ENCODE measurements around the gene MRPL32. TPM values are rescaled to one million over a fixed set of nuclear protein-coding genes. Genes with fewer than 3 reads are reported as not detected.
A peak's percentile ranks its signal among the peaks of the same experiment; 100 is the strongest.

The MRPL32 gene
- total RNA-seq, 2 experiments from 2014 or later: 67.4 to 71.8 TPM

- Mint-ChIP-seq H3K27ac (peak within 1 kb of the TSS; percentile 90), H3K9me3 (no peaks in the 10 kb centered on the region), H3K27me3 (ENCODE audit: low read depth) (no peaks in the 10 kb centered on the region), H3K4me3 (peak within 1 kb of the TSS; percentile 88), H3K36me3 (ENCODE audit: low read depth) (peaks cover 35% of the 10 kb centered on the region), H3K4me1 (ENCODE audit: low read depth) (peaks cover 60% of the 10 kb centered on the region)
- intact Hi-C loops (cut with micrococcal nuclease): loop anchor here (1.0 to 10.0 kb wide), 7 partner anchors 21 to 1973 kb away; partner anchors contain the start of genes MRPL32, PSMA2 and PURB
- CTCF ChIA-PET: interaction anchor here (0.9 to 1.6 kb wide), 5 partner anchors 10 to 35 kb away, joined by 3 to 8 read pairs (median 4); partner anchors contain the start of genes MRPL32 and PSMA2
- peak; percentile 97 for DNase-seq
Measured at GRCh38 chr7:42911454-42912447, 20.4 kb upstream of the MRPL32 start, which contains the start of gene C7orf25. C7orf25 (minus strand) TSS chr7:42912070; CDS start chr7:42910900, 1,170 bp downstream.

- Mint-ChIP-seq H3K4me3 (no peak overlapping the region), H3K27ac (peak overlapping the region; percentile 90), H3K27me3 (ENCODE audit: low read depth) (no peaks in the 10 kb centered on the region), H3K36me3 (ENCODE audit: low read depth) (peaks cover 41% of the 10 kb centered on the region), H3K9me3 (no peaks in the 10 kb centered on the region), H3K4me1 (ENCODE audit: low read depth) (peaks cover 54% of the 10 kb centered on the region)
- CTCF ChIA-PET: interaction anchor here (1.4 kb wide), 1 partner anchor 14 kb away, joined by 6 read pairs; no protein-coding TSS in a partner anchor
- intact Hi-C loops (cut with micrococcal nuclease): loop anchor here (5.0 to 10.0 kb wide), 4 partner anchors 389 to 1971 kb away; partner anchors contain the start of gene PURB
- DNase-seq: no peak
Measured at GRCh38 chr7:42913591-42913990, 18.6 kb upstream of the MRPL32 start.

GRCh38 chr7:42914009-42914408, 18.2 kb upstream of the MRPL32 start:
- CTCF ChIA-PET: interaction anchor here (1.4 kb wide), 1 partner anchor 14 kb away, joined by 6 read pairs; no protein-coding TSS in a partner anchor
- Mint-ChIP-seq H3K27me3 (ENCODE audit: low read depth) (no peaks in the 10 kb centered on the region), H3K9me3 (no peaks in the 10 kb centered on the region), H3K4me3 (no peak overlapping the region), H3K27ac (peak overlapping the region; percentile 90), H3K4me1 (ENCODE audit: low read depth) (peaks cover 54% of the 10 kb centered on the region), H3K36me3 (ENCODE audit: low read depth) (peaks cover 43% of the 10 kb centered on the region)
- DNase-seq: peak; percentile 32
- intact Hi-C loops (cut with micrococcal nuclease): loop anchor here (1.0 to 10.0 kb wide), 6 partner anchors 12 to 1971 kb away; partner anchors contain the start of gene PURB

DNA sequence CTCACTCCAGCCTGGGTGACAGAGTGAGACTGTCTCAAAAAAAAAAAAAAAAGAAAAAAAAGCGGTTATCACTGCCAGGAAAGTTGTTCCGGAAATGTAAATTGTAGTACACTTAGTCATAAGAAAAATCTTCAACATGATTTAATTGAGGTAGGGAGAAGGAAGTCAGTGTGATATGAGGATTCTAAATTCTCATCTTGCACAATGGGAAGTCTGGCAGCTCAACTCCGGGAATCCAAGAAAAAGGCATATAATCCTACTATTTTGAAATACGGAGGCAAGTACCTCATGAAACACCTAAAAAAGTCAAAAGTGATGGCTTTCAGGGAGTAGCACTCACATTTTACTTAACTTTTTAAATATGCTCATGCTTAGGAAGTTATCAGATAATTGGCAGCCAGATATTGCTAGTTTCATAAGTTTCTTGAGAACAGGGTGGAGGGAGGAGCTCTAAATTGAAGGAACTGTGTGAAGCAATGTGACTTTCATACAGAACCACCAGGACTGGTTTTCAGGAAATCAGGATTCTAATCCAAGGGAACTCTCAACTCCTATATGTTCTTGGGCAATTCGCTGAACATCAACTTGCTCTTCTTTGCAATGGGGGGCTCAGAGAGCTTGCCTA, 17.6 kb upstream of the MRPL32 start:
- Mint-ChIP-seq H3K4me1 (ENCODE audit: low read depth) (peaks cover 54% of the 10 kb centered on the region), H3K4me3 (no peak overlapping the region), H3K36me3 (ENCODE audit: low read depth) (peaks cover 48% of the 10 kb centered on the region), H3K27ac (peak overlapping the region; percentile 90), H3K27me3 (ENCODE audit: low read depth) (no peaks in the 10 kb centered on the region), H3K9me3 (no peaks in the 10 kb centered on the region)
- CTCF ChIA-PET: interaction anchor here (1.4 kb wide), 1 partner anchor 13 kb away, joined by 6 read pairs; no protein-coding TSS in a partner anchor
- intact Hi-C loops (cut with micrococcal nuclease): loop anchor here (1.0 to 10.0 kb wide), 6 partner anchors 12 to 1970 kb away; partner anchors contain the start of gene PURB
- no peak for DNase-seq

DNA sequence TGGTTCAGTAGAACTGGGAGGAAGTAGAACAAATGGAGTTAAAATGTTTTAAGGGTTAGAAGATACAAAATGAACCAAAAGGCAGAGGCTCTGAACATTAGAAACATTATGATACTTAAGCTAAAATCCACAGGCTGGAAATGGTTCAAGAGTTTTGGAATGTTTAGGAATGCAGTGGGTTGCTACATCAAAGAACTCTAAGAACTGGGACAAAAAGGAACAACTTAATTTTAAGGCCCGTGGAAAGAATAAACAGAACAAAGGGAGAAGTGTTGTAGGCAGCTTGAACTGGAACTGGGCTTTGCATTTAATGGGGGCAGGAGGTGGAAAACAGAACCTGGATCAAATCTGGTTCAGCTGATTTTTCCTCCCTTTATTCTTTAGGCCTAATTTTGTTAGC, 16.8 kb upstream of the MRPL32 start:
- CTCF ChIA-PET: no interaction called here
- no peaks in the 10 kb centered on the region for H3K27me3 Mint-ChIP-seq (ENCODE audit: low read depth)
- DNase-seq: no peak
- H3K27ac Mint-ChIP-seq: peak overlapping the region; percentile 90
- H3K4me1 Mint-ChIP-seq (ENCODE audit: low read depth): peaks cover 48% of the 10 kb centered on the region
- H3K36me3 Mint-ChIP-seq (ENCODE audit: low read depth): peaks cover 48% of the 10 kb centered on the region
- intact Hi-C loops (cut with micrococcal nuclease): loop anchor here (10.0 kb wide), 1 partner anchor 1969 kb away; the partner anchor contains the start of gene PURB
- H3K9me3 Mint-ChIP-seq: no peaks in the 10 kb centered on the region
- no peak overlapping the region for H3K4me3 Mint-ChIP-seq

DNA sequence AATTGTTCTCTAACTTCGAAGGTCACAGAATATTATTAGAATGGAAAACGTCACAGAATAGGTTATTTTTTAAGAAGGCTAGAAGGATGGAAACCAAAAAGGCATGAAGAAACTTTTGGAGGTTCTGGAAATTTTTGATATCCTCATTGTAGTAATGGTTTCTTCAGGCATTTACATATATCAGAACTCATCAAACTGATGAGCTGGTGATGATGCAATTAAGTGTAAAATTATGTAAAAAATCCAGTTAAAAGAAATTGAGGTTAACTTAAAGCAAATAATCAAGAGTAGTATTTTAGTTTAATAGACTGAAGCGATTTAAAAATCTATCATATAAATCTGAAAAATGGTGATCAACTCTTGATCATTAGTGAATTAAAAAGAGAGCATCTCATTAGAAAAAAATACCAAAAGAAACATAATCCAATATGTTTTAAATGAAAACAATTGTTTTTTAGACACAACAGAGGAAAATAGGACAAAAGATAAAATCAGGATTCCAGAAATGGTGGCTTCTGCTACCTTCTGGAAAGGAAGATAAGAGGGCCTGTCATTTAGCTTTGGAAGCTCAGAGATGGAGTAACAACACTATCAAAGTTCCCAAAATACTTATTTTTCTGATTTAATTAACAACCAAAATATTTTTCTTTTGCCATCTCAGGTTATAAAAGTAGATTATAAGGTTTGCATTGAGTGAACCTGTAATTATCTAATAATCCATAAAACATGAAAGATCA, 10.0 kb upstream of the MRPL32 start:
- Mint-ChIP-seq H3K4me3 (no peak overlapping the region), H3K27me3 (ENCODE audit: low read depth) (no peaks in the 10 kb centered on the region), H3K9me3 (no peaks in the 10 kb centered on the region), H3K4me1 (ENCODE audit: low read depth) (peaks cover 40% of the 10 kb centered on the region), H3K36me3 (ENCODE audit: low read depth) (peaks cover 58% of the 10 kb centered on the region), H3K27ac (no peak overlapping the region)
- CTCF ChIA-PET: interaction anchor here (1.3 to 1.6 kb wide), 2 partner anchors 10 to 19 kb away, joined by 3 read pairs; partner anchors contain the start of gene C7orf25
- intact Hi-C loops (cut with micrococcal nuclease): no loop called here
- DNase-seq: no peak

DNA sequence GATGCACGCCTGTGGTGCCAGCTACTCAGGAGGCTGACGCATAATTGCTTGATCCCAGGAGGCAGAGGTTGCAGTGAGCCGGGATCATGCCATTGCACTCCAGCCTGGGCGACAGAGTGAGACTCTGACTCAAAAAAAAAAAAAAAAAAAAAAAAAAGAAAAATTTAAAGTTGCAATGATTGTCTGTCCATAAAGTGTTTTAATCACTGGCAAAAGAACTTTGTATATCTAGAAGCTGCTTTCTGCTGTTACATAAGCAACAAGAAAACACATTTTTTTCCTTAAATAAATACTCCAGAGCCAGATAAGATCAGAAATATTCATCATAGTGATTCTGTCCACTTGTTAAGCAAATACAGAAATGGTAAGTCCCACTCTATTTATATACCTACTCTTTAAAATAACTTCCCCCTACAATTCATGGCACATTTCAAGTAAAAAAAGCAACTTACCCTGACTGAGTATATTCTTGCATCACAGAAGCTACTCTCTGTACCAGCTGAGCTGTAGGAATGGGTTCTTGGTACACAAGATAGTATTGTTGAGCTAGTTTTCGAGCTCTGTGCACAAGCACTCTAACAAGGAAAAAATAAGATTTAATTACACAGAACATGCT, 7.8 kb upstream of the MRPL32 start:
- Mint-ChIP-seq H3K9me3 (no peaks in the 10 kb centered on the region), H3K27ac (peak overlapping the region; percentile 86), H3K4me1 (ENCODE audit: low read depth) (peaks cover 59% of the 10 kb centered on the region), H3K27me3 (ENCODE audit: low read depth) (no peaks in the 10 kb centered on the region), H3K36me3 (ENCODE audit: low read depth) (peaks cover 60% of the 10 kb centered on the region), H3K4me3 (no peak overlapping the region)
- intact Hi-C loops (cut with micrococcal nuclease): no loop called here
- CTCF ChIA-PET: interaction anchor here (0.6 to 1.0 kb wide), 2 partner anchors 39 to 58 kb away, joined by 3 to 4 read pairs; no protein-coding TSS in a partner anchor
- no peak for DNase-seq

DNA sequence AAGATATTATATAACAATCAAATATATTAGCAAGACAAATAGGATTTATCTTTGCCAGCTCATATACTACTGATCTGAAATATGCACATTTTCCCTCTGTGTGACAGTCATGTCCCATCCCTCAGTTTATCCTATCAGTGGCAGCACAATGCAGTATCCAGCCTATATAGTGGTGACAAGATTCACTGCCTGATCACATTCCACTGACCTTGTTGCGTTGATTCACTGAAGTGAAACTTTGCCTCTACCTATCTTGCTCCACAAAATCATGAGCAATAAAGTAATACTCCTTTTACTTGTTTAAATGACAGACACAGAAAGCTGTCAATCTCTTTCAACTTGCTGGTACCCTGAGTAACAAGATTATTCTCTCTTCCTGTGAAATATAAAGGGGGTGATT, 6.5 kb upstream of the MRPL32 start:
- intact Hi-C loops (cut with micrococcal nuclease): loop anchor here (1.0 kb wide), 1 partner anchor 11 kb away; no protein-coding TSS in a partner anchor
- DNase-seq: no peak
- H3K27me3 Mint-ChIP-seq (ENCODE audit: low read depth): no peaks in the 10 kb centered on the region
- no peak overlapping the region for H3K4me3 Mint-ChIP-seq
- peak overlapping the region; percentile 70 for H3K27ac Mint-ChIP-seq
- H3K4me1 Mint-ChIP-seq (ENCODE audit: low read depth): peaks cover 69% of the 10 kb centered on the region
- H3K9me3 Mint-ChIP-seq: no peaks in the 10 kb centered on the region
- peaks cover 57% of the 10 kb centered on the region for H3K36me3 Mint-ChIP-seq (ENCODE audit: low read depth)
- CTCF ChIA-PET: no interaction called here

DNA sequence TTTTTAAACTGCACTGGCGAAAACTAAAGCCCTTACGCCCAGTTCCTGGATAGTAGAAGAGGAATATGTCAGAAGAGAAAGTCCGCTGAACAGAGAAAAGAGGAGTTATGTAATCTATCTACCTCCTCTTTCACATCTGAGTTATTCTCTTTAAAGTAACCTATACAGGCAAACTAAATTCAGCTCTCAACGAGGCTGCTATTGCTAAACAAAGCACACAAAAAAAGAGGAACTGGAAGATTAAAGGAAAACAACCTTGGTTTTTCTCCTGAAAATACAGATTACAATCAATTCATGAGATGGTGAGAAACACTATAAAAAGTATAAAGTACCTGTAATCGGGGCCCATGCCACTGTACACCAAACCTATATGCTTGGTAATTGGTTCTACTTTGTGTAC, 6.0 kb upstream of the MRPL32 start:
- H3K27me3 Mint-ChIP-seq (ENCODE audit: low read depth): no peaks in the 10 kb centered on the region
- no peaks in the 10 kb centered on the region for H3K9me3 Mint-ChIP-seq
- no peak for DNase-seq
- peaks cover 54% of the 10 kb centered on the region for H3K36me3 Mint-ChIP-seq (ENCODE audit: low read depth)
- CTCF ChIA-PET: interaction anchor here (0.5 to 1.7 kb wide), 3 partner anchors 15 to 46 kb away, joined by 4 to 5 read pairs (median 5); no protein-coding TSS in a partner anchor
- no peak overlapping the region for H3K27ac Mint-ChIP-seq
- H3K4me3 Mint-ChIP-seq: no peak overlapping the region
- intact Hi-C loops (cut with micrococcal nuclease): loop anchor here (1.0 kb wide), 1 partner anchor 12 kb away; no protein-coding TSS in a partner anchor
- peaks cover 69% of the 10 kb centered on the region for H3K4me1 Mint-ChIP-seq (ENCODE audit: low read depth)

DNA sequence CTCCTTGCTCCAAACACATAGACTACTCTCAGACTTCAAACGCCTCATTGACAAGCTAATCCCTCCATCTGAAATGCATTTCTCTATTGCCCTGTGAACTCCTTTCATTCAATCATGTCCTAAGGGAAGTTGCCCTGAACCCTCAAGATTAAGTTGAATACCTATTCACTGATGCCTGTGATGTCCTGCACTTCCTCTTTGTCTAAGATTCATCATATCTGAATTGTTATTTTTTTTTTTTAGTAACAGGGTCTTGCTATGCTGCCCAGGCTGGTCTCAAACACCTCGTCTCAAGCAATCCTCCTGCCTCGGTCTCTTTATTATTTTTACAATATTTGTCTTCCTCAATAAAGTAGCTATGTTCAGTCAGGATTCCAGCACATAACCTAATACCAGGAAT, 3.4 kb upstream of the MRPL32 start:
- H3K4me1 Mint-ChIP-seq (ENCODE audit: low read depth): peaks cover 62% of the 10 kb centered on the region
- intact Hi-C loops (cut with micrococcal nuclease): no loop called here
- no peak overlapping the region for H3K27ac Mint-ChIP-seq
- no peaks in the 10 kb centered on the region for H3K9me3 Mint-ChIP-seq
- CTCF ChIA-PET: interaction anchor here (0.7 to 1.4 kb wide), 4 partner anchors 9 to 17 kb away, joined by 3 to 5 read pairs (median 3); no protein-coding TSS in a partner anchor
- H3K36me3 Mint-ChIP-seq (ENCODE audit: low read depth): peaks cover 50% of the 10 kb centered on the region
- H3K4me3 Mint-ChIP-seq: peak overlapping the region; percentile 32
- H3K27me3 Mint-ChIP-seq (ENCODE audit: low read depth): no peaks in the 10 kb centered on the region
- no peak for DNase-seq

GRCh38 chr7:42929449-42929848, 2.7 kb upstream of the MRPL32 start:
- Mint-ChIP-seq H3K4me1 (ENCODE audit: low read depth) (peaks cover 65% of the 10 kb centered on the region), H3K4me3 (peak overlapping the region; percentile 39), H3K27me3 (ENCODE audit: low read depth) (no peaks in the 10 kb centered on the region), H3K36me3 (ENCODE audit: low read depth) (peaks cover 55% of the 10 kb centered on the region), H3K9me3 (no peaks in the 10 kb centered on the region), H3K27ac (no peak overlapping the region)
- DNase-seq: no peak
- CTCF ChIA-PET: interaction anchor here (0.7 to 1.4 kb wide), 4 partner anchors 9 to 332 kb away, joined by 3 to 5 read pairs (median 3); no protein-coding TSS in a partner anchor
- intact Hi-C loops (cut with micrococcal nuclease): no loop called here

Measured in activated naive CD4-positive, alpha-beta T cell treated with anti-CD3 and anti-CD28 coated beads for 36 hours (primary cell).